HG03354 (cell line): ENCODE results near the gene FAIM.
"Not testable (repeated sequence)": the region's sequence is repeated elsewhere in the genome, so short reads cannot be mapped to it uniquely, and the experiment has no call there.

Source experiments
- ATAC-seq: cut with Tn5 transposase; IDR thresholded peaks from one replicate; pipeline ENCODE4 v1.9.1; 2021; ENCODE audit warnings: mild to moderate bottlenecking; ENCODE audit not compliant: unreplicated experiment, poor library complexity, severe bottlenecking

Gene FAIM

GRCh38 chr3:138598534-138598933, 10.0 kb upstream of the FAIM start:
- no peak for ATAC-seq

DNA sequence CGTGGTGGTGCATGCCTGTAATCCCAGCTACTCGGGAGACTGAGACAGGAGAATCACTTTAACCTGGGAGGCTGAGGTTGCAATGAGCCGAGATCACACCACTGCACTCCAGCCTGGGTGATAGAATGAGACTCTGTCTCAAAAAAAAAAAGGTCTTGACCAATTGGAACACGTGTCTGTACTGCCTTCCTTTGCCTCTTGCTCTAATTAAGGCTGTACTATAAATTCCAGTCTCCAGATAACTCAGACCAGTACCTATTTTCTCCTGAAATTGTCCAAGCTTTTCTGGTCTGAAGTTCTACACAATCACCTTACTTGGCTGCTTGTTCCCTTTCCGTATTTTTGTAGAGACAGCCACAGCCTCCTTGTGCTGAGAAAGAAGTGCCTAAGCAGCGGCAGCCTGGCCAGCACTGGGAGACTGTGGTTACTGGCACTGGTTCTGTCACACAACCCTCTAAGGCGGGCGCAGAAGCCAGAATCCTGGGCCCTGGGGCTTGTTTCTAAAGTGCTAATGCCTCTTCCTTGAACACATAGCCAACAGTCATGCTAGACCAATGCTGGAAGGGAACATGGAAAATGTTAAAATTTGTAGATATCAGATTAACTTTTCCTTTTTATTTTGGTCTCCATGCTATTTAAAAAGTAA, 8.3 kb upstream of the FAIM start:
- no peak for ATAC-seq

- not testable (repeated sequence) for ATAC-seq
These were observed 6.9 kb upstream of the FAIM start for GRCh38 chr3:138601661-138602060.

DNA sequence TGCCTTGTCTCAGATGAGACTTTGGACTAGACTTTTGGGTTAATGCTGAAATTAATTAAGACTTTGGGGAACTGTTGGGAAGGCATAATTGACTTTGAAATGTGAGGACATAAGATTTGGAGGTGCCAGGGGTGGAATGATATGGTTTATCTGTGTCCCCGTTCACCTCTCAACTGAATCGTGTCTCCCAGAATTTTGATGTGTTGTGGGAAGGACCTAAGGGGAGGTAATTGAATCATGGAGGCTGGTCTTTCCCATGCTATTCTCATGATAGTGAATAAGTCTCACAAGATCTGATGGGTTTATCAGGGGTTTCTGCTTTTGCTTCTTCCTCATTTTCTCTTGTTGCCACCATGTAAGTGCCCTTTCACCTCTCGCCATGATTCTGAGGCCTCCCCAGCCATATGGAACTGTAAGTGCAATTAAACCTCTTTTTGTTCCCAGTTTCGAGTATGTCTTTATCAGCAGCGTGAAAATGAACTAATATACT, 4.4 kb upstream of the FAIM start:
- not testable (repeated sequence) for ATAC-seq

GRCh38 chr3:138609898-138610266, 1.3 kb downstream of the FAIM start:
- no peak for ATAC-seq

- no peak for ATAC-seq
These were observed 6.9 kb downstream of the FAIM start for GRCh38 chr3:138615462-138615861.

GRCh38 chr3:138620431-138620830, 11.9 kb downstream of the FAIM start:
- ATAC-seq: no peak

DNA sequence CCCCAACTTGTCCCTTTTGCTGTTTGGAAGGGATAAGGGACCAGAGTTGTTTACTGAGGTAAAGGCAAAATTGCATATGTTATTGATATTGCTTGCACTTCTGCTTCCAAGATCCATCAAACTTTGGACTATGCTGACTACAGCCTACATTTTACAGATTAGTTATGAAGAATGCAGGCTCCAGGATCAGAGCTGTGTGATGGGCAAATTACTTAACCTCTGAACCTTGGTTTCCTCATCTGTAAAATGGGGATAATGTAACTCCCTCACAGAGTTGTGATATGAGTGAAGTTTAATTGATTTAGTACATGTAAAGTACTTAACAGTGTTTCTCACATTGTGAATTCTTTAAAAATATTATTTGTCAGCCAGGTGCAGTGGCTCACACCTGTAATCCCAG, 15.9 kb downstream of the FAIM start:
- ATAC-seq: no peak

DNA sequence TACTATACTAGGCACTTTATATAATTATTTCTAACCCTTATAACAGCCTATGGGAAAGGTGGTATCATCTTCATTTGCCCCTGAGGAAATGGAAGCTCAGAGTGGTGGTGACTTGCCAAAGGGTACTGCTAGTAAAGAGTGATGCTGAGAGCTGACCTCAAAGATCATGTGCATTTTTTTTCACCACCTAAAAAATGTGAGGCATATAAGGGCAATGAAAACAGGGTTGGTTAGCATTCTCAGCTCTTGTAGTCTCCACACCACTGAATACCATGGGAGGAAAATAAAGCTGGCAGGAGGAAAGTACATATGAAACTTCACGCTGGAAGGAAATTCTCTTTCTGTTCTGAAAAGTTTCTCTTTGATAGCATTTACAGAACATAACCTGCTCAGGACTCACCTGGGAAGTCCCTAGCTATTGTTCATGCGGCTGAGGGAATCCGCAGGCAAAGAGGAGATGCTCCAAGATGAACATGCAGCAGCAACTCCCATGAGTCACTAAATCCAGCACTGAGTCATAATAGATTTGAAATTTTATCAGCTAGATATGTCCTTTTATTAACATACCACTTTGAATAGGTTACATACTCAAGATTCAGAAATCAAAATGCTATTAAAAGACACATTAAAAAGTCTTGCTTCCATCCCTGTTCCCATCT, 17.3 kb downstream of the FAIM start:
- no peak for ATAC-seq

- ATAC-seq: no peak
These were observed 21.0 kb downstream of the FAIM start for GRCh38 chr3:138629526-138629925.

- ATAC-seq: no peak
These were observed 30.1 kb downstream of the FAIM start for GRCh38 chr3:138638641-138639040.

GRCh38 chr3:138640537-138640936, 32.0 kb downstream of the FAIM start:
- no peak for ATAC-seq

- ATAC-seq: no peak
These were observed 33.8 kb downstream of the FAIM start for GRCh38 chr3:138642226-138642926.

- ATAC-seq: no peak
These were observed 34.3 kb downstream of the FAIM start for GRCh38 chr3:138642927-138643253.

- ATAC-seq: no peak
These were observed 37.4 kb downstream of the FAIM start for GRCh38 chr3:138646008-138646407.

DNA sequence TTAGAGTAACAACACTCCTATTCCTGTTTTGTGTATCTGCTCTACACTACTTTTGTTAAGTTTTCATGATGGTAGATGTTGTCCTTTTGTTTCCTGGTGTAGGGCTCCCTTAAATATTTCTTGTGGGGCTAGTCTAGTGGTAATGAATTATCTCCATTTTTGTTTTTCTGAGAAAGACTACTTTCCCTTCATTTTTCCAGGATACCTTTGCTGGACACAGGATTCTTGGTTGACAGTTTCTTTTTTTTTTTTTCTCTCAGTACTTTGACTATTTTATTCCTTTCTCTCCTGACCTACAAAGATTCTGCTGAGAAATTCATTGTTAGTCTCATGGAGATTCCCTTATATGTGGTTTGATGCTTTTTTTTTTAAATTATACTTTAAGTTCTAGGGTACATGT, 37.9 kb downstream of the FAIM start:
- no peak for ATAC-seq

DNA sequence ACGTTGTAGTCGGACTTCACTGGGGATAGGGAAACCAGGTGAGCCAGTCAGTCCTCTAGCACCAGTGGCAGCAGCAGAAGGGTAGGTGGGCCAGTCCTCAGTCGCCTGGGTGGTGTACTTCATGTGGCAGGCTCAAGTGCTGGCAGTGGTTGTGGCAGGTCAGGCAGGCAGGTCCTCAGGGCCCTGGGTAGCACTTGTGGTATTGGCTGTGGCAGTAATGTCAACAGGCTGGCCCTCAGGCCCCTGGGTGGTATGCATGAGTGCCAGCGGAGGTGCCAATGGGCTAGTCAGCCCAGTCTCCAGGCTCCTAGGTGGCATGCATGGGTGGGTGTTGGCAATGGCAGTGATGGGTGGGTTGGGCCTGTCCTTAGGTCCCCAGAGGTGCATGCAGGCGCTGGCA, 40.6 kb downstream of the FAIM start:
- no peak for ATAC-seq

DNA sequence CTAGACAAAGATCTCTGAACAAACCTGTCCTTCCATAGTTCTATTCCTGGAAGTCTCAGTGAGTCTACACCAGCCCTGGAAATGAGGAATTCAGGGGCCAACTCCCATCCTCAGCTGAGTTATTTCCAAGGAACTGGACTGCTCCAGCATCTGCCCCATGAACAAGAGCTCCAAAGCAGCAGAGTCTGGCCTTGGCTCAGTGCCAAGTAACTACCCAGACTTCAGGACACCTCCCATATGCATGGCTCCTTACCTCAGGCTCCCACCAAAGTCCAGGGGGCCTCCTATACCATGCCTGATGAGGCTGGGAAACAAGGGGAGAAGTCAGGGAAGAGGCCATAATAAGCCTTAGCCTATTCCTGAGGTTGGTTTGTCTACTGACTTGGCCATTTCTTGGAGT, 45.0 kb downstream of the FAIM start:
- ATAC-seq: no peak

DNA sequence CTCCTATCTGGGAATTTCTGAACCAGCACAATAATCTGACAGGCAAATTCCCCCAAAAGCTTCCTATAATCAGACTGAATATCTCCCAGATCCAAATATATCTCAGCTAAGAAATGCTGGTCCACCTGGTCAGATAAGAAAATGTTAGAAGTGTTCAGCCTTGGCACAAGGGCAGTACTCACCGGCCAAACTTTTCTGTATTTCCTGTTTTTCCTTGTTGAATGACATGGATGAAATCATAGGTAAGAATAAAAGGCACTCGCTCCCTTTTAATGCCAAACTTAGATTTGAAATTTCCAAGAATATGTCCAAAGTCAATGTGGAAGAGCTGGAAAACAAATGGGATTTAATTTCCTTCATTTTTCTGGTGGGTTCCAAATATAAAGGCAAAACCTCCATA, 48.9 kb downstream of the FAIM start:
- ATAC-seq: no peak

GRCh38 chr3:138668107-138668506, 59.5 kb downstream of the FAIM start:
- ATAC-seq: no peak

GRCh38 chr3:138670407-138670806, 61.8 kb downstream of the FAIM start:
- ATAC-seq: no peak
